NCI-H524 treated with DMSO at 0.1 percent for 48 hours (cell line): ENCODE data around the gene FGF11.
"Not testable (repeated sequence)": the region's sequence is repeated elsewhere in the genome, so short reads cannot be mapped to it uniquely, and the experiment has no call there.

Experiments used
- DNase-seq: peaks from one replicate; lab custom pipeline; 2025; lab: John Stamatoyannopoulos, UW

The FGF11 gene

GRCh38 chr17:7462474-7463371 is 23.4 kb downstream of the FGF11 start:
- no peak for DNase-seq

GRCh38 chr17:7463372-7463846 is 24.1 kb downstream of the FGF11 start:
- DNase-seq = no peak

- DNase-seq = no peak
Measured at GRCh38 chr17:7464081-7464480, 24.8 kb downstream of the FGF11 start.

GRCh38 chr17:7465597-7466275 is 26.4 kb downstream of the FGF11 start:
- DNase-seq = no peak

- DNase-seq = no peak
Measured at GRCh38 chr17:7466318-7466638, 27.0 kb downstream of the FGF11 start.

GRCh38 chr17:7466639-7467341 is 27.5 kb downstream of the FGF11 start:
- DNase-seq = no peak

GRCh38 chr17:7467498-7467897 is 28.2 kb downstream of the FGF11 start:
- no peak for DNase-seq

GRCh38 chr17:7468290-7468689 is 29.0 kb downstream of the FGF11 start:
- no peak for DNase-seq

- DNase-seq = no peak
Measured at GRCh38 chr17:7468804-7469389, 29.6 kb downstream of the FGF11 start.

- not testable (repeated sequence) for DNase-seq
Measured at GRCh38 chr17:7469843-7470242, 30.5 kb downstream of the FGF11 start.

- DNase-seq = not testable (repeated sequence)
Measured at GRCh38 chr17:7470457-7470973, 31.2 kb downstream of the FGF11 start.

- DNase-seq = no peak
Measured at GRCh38 chr17:7471729-7472128, 32.4 kb downstream of the FGF11 start.

- not testable (repeated sequence) for DNase-seq
Measured at GRCh38 chr17:7474767-7475166, 35.5 kb downstream of the FGF11 start.

- DNase-seq = no peak
Measured at GRCh38 chr17:7475764-7476422, 36.6 kb downstream of the FGF11 start.

GRCh38 chr17:7476494-7476893 is 37.2 kb downstream of the FGF11 start:
- no peak for DNase-seq

GRCh38 chr17:7476951-7477350 is 37.6 kb downstream of the FGF11 start:
- no peak for DNase-seq

GRCh38 chr17:7477392-7478275 is 38.3 kb downstream of the FGF11 start:
- no peak for DNase-seq

- no peak for DNase-seq
Measured at GRCh38 chr17:7478276-7479212, 39.2 kb downstream of the FGF11 start.
